AG04449 (cell line): Measurements from ENCODE around the gene CLK3.
"Not testable (repeated sequence)": the region's sequence is repeated elsewhere in the genome, so short reads cannot be mapped to it uniquely, and the experiment has no call there.

Experiments used
- CTCF ChIA-PET: fragments of 350-600 bp; formaldehyde crosslinking; extraction: SDS; loops from one replicate; lab custom pipeline; 2021; ENCODE audit warnings: antibody characterized with exemption; lab: Yijun Ruan, JAX
- POLR2A ChIA-PET: fragments of 400-600, 350-600 bp; formaldehyde crosslinking; extraction: SDS; loops from one replicate; lab custom pipeline; 2020; ENCODE audit warnings: antibody characterized with exemption, inconsistent platforms; lab: Yijun Ruan, JAX
- DNase-seq: peaks from one replicate; pipeline ENCODE4 v3.0.0-alpha.2; 2010; ENCODE audit warnings: low read depth, low spot score
- H3K4me3 ChIP-seq: 2 replicates; pipeline ENCODE4 v1.5.1; 2011; ENCODE audit warnings: low read depth, mild to moderate bottlenecking, control low read depth, low read length
- TF ChIP-seq, protein P1 (sequence below): IDR thresholded peaks from one replicate; pipeline ENCODE4 v1.5.1; 2011; ENCODE audit warnings: mild to moderate bottlenecking, moderate library complexity, low read length, control low read depth, inconsistent platforms; ENCODE audit not compliant: insufficient read depth; ENCODE audit errors: missing control alignments

Gene CLK3

DNA sequence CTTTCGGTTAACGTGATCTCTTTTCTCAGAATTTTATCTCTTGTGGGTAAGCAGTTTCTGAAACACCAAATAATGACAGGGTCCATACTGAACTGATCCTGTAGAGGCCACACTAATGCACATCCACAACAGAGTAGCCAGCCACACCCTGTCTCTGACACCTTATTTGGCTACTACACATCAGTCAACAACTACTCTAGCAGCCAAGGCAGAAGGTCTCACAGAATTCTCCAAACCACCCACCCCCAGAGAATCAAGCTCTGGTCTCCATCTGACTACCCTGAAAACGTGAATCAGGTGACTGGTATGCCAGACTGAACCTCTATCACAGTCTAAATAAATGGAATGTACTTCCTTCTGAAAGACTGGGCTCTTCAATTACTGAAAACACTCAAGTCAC lies 42.2 kb downstream of the CLK3 start:
- TF ChIP-seq, protein P1, sequence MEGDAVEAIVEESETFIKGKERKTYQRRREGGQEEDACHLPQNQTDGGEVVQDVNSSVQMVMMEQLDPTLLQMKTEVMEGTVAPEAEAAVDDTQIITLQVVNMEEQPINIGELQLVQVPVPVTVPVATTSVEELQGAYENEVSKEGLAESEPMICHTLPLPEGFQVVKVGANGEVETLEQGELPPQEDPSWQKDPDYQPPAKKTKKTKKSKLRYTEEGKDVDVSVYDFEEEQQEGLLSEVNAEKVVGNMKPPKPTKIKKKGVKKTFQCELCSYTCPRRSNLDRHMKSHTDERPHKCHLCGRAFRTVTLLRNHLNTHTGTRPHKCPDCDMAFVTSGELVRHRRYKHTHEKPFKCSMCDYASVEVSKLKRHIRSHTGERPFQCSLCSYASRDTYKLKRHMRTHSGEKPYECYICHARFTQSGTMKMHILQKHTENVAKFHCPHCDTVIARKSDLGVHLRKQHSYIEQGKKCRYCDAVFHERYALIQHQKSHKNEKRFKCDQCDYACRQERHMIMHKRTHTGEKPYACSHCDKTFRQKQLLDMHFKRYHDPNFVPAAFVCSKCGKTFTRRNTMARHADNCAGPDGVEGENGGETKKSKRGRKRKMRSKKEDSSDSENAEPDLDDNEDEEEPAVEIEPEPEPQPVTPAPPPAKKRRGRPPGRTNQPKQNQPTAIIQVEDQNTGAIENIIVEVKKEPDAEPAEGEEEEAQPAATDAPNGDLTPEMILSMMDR, result no peak
- ChIA-PET CTCF (interaction anchor here (0.8 to 1.6 kb wide), 4 partner anchors 22 to 112 kb away, joined by 3 to 13 read pairs (median 3); no protein-coding TSS in a partner anchor), POLR2A (interaction anchor here (0.6 kb wide), 1 partner anchor 125 kb away, joined by 3 read pairs; no protein-coding TSS in a partner anchor)
- DNase-seq, result no peak
- no peak overlapping the region for H3K4me3 ChIP-seq

DNA sequence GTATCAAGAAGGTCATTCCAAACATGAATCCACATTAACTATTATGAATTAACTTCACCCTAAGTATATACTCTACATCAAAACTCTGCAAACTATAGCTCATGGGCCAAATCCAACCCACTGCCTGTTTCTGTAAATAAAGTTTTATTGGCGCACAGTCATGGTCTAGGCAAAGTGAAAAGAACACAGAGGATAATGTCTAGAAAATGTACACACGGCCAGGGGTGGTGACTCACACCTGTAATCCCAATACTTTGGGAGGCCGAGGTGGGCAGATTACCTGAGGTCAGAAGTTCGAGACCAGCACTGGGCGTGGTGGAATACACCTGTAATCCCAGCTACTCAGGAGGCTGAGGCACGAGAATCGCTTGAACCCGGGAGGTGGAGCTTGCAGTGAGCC lies 45.6 kb downstream of the CLK3 start:
- ChIA-PET CTCF (interaction anchor here (0.8 to 2.4 kb wide), 2 partner anchors 8 to 26 kb away, joined by 3 to 7 read pairs; no protein-coding TSS in a partner anchor), POLR2A (interaction anchor here (0.7 kb wide), 1 partner anchor 69 kb away, joined by 4 read pairs; no protein-coding TSS in a partner anchor)
- not testable (repeated sequence) for DNase-seq, H3K4me3 ChIP-seq

DNA sequence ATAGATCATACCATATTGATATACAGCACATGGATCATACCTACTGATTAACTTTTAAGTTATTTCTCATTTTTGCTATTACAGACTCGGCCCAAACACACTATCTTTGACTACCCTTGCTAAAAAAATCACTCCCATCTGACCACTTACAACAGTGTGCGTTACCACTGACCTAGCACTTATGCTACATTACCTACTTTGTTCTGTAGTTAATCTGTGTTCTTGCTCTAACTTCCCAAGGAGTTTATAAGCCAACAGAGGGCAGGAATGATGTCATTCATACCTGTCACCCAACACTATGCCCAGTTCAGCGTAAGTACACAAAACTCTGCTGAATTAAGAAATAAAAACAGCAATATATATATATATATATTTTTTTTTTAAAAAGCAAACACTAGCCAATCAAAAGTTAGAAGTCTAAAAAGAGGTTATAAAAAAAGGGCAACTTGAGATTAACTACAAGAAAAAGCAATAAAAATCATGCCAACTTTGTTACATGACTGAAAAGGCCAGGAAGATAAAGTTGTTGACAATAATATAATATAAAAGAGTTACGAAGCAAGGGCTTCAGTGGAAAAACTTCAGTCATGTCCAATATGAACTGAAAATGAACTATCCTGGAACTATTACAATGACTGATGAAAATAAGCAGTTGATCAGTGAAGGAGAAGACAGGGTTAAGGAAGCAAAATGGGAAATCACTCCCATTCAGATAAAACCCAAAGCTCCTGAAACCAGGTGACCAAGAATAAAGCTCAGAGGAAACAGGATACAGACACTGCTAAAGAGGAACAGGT lies 46.6 kb downstream of the CLK3 start:
- H3K4me3 ChIP-seq, result no peak overlapping the region
- ChIA-PET POLR2A (interaction anchor here (0.6 kb wide), 1 partner anchor 217 kb away, joined by 3 read pairs; no protein-coding TSS in a partner anchor), CTCF (interaction anchor here (1.5 to 3.9 kb wide), 2 partner anchors 29 to 108 kb away, joined by 7 to 39 read pairs; no protein-coding TSS in a partner anchor)
- TF ChIP-seq, protein P1, result no peak
- DNase-seq, result no peak

DNA sequence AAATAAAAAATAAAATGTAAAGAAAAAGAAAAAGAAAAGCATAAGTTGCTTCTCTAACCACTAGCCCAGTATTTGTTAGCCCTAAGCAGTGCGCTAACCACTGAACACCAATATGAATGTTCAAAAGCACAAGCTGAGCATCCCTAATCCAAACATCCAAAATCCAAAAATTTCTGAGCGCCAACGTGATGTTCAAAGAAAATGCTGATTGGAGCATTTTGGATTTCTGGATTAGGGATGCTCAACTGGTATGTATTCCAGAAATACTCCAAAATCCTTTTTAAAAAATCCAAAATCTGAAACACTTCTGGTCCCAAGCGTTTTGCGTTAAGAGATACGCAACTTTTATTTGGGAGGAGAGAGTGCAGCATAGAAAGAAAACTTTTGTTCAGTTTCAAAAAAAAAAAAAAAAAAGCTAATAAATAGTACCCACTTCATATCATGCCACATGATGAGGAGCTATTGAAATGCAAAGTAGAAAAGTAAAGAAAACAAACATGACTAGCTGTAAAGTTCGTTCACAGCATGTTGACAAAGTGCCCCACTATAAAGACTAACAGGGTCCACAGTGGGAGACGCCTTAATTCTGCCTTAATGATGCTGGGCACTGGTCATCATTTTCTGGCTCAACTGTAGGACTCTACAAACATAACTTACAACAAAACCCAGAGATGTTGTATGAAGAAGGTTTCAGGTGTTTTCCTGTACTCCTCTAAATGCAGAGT lies 47.8 kb downstream of the CLK3 start:
- no peak overlapping the region for H3K4me3 ChIP-seq
- ChIA-PET POLR2A (no interaction called here), CTCF (interaction anchor here (0.9 to 3.9 kb wide), 5 partner anchors 25 to 110 kb away, joined by 3 to 39 read pairs (median 4); no protein-coding TSS in a partner anchor)
- DNase-seq, result no peak
- TF ChIP-seq, protein P1, result no peak

GRCh38 chr15:74664028-74664616 lies 48.5 kb downstream of the CLK3 start:
- ChIA-PET CTCF (interaction anchor here (0.9 to 3.9 kb wide), 5 partner anchors 26 to 109 kb away, joined by 3 to 39 read pairs (median 4); no protein-coding TSS in a partner anchor), POLR2A (no interaction called here)
- no peak overlapping the region for H3K4me3 ChIP-seq
- TF ChIP-seq, protein P1, result no peak
- DNase-seq, result no peak

DNA sequence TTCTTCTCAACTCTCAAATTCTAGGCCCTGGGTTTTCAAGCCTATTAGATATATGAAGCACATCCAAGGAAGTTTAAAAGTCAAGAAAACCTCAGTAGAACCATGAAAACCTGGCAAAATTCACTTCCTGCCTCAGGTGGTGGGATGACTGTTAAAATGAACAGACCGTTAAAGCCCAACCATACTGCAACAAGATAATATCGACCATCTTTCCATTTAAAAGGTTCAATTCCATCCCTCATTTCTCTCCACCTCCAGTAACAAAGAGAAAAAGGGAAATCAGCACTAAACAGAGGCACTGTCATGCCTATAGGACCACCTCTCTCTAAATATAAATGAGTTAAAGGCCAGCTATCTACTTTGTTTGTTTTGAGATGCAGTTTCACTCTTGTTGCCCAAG lies 49.0 kb downstream of the CLK3 start:
- no peak for DNase-seq
- ChIA-PET CTCF (interaction anchor here (3.9 kb wide), 1 partner anchor 31 kb away, joined by 39 read pairs; no protein-coding TSS in a partner anchor), POLR2A (no interaction called here)
- no peak overlapping the region for H3K4me3 ChIP-seq
- TF ChIP-seq, protein P1, result no peak
